Iris pigment epithelial cell (primary cell): Measurements from ENCODE around the gene CABP1.
A peak's percentile ranks its signal among the peaks of the same experiment; 100 is the strongest.

ENCODE experiments used
- DNase-seq: peaks from one replicate; pipeline ENCODE4 v3.0.0-alpha.2; 2011; ENCODE audit warnings: low read depth

CABP1 gene

GRCh38 chr12:120693848-120694247, 53.4 kb downstream of the CABP1 start:
- no peak for DNase-seq

GRCh38 chr12:120696626-120697025, 56.2 kb downstream of the CABP1 start:
- no peak for DNase-seq

GRCh38 chr12:120697344-120697743, 56.9 kb downstream of the CABP1 start:
- DNase-seq: no peak

GRCh38 chr12:120698665-120699064, 58.2 kb downstream of the CABP1 start:
- no peak for DNase-seq

GRCh38 chr12:120699553-120699952, 59.1 kb downstream of the CABP1 start:
- no peak for DNase-seq

- no peak for DNase-seq
These were observed 60.5 kb downstream of the CABP1 start for GRCh38 chr12:120700886-120701285.

- DNase-seq: no peak
These were observed 62.2 kb downstream of the CABP1 start for GRCh38 chr12:120702637-120703036.

- no peak for DNase-seq
These were observed 63.0 kb downstream of the CABP1 start for GRCh38 chr12:120703311-120703942.

- DNase-seq: no peak
These were observed 65.2 kb downstream of the CABP1 start for GRCh38 chr12:120705618-120706017.

- no peak for DNase-seq
These were observed 65.6 kb downstream of the CABP1 start for GRCh38 chr12:120706029-120706428.

GRCh38 chr12:120708651-120709050, 68.2 kb downstream of the CABP1 start:
- no peak for DNase-seq

- peak; percentile 42 for DNase-seq
These were observed 69.8 kb downstream of the CABP1 start, which contains the start of gene UNC119B for GRCh38 chr12:120710031-120710804. UNC119B (plus strand) TSS chr12:120710458; CDS start chr12:120710475, 17 bp downstream.

- no peak for DNase-seq
These were observed 70.4 kb downstream of the CABP1 start for GRCh38 chr12:120710805-120711296.

GRCh38 chr12:120711411-120711810, 71.0 kb downstream of the CABP1 start:
- DNase-seq: no peak

GRCh38 chr12:120712610-120713009, 72.2 kb downstream of the CABP1 start:
- no peak for DNase-seq

- peak; percentile 76 for DNase-seq
These were observed 73.5 kb downstream of the CABP1 start for GRCh38 chr12:120713861-120714482.
